OCI-LY7 (cell line): ENCODE results near the gene TBPL1.
"Not testable (repeated sequence)": the region's sequence is repeated elsewhere in the genome, so short reads cannot be mapped to it uniquely, and the experiment has no call there.

ENCODE experiments used
- EZH2phosphoT487 ChIP-seq: fragments of 200-600 bp; sonication (generic); IDR thresholded peaks from 2 replicates; pipeline ENCODE4 v1.6.1; 2018; ENCODE audit warnings: low read depth, borderline replicate concordance, mild to moderate bottlenecking, mixed run types, antibody characterized with exemption, low read length, moderate library complexity, mixed read lengths
- TF ChIP-seq, protein P1 (sequence below): fragments of 200-600 bp; sonication (generic); conservative IDR thresholded peaks from 2 replicates; pipeline ENCODE4 v1.5.1; 2014; ENCODE audit warnings: mild to moderate bottlenecking, antibody characterized with exemption, low read length, moderate library complexity, mixed read lengths

DNA sequence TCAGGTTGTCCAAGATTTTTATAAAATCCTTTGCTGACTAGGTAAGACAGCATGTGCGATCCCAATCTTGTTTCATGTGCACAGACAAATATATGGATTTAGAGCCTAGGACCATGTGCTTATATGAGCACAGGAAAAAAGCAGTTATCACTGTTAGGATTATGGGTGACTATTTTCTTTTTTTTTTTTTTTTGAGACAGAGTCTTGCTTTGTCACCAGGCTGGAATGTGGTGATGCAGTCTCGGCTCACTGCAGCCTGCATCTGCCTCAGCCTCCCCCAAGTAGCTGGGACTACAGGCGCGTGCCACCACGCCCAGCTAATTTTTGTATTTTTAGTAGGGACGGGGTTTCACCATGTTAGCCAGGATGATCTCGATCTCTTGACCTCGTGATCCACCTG lies 14.8 kb downstream of the TBPL1 start:
- TF ChIP-seq, protein P1, sequence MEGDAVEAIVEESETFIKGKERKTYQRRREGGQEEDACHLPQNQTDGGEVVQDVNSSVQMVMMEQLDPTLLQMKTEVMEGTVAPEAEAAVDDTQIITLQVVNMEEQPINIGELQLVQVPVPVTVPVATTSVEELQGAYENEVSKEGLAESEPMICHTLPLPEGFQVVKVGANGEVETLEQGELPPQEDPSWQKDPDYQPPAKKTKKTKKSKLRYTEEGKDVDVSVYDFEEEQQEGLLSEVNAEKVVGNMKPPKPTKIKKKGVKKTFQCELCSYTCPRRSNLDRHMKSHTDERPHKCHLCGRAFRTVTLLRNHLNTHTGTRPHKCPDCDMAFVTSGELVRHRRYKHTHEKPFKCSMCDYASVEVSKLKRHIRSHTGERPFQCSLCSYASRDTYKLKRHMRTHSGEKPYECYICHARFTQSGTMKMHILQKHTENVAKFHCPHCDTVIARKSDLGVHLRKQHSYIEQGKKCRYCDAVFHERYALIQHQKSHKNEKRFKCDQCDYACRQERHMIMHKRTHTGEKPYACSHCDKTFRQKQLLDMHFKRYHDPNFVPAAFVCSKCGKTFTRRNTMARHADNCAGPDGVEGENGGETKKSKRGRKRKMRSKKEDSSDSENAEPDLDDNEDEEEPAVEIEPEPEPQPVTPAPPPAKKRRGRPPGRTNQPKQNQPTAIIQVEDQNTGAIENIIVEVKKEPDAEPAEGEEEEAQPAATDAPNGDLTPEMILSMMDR, result not testable (repeated sequence)
- not testable (repeated sequence) for TF ChIP-seq EZH2phosphoT487
